DND-41 (cell line): ENCODE data around the gene MRPL33.

Source experiments
- EZH2 ChIP-seq: IDR thresholded peaks from 3 replicates; pipeline ENCODE4 v1.6.1; 2012; ENCODE audit warnings: borderline replicate concordance, low read depth, mild to moderate bottlenecking, moderate library complexity, low read length, inconsistent platforms; ENCODE audit not compliant: severe bottlenecking
- TF ChIP-seq, protein P1 (sequence below): IDR thresholded peaks from 2 replicates; pipeline ENCODE4 v1.5.1; 2012; ENCODE audit warnings: borderline replicate concordance, low read length, moderate library complexity, mild to moderate bottlenecking; ENCODE audit not compliant: poor library complexity, severe bottlenecking; ENCODE audit errors: extremely low read depth

DNA sequence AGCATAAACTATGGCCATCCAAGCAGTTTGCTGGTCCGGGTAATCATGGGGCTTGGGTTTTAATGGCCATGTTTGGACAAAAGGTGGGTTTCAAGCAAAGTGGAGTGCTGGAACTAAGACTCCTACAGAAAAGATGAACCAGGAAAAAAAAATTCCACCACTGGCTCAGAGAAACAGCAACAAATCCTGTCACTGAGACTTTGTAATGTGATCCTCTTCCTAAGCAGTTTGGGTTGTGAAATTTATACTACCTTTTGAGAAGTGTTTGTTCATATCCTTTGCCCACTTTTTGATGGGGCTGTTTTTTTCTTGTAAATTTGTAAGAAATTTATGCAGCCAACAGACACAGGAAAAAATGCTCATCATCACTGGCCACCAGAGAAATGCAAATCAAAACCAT lies 40.2 kb downstream of the MRPL33 start:
- TF ChIP-seq, protein P1, sequence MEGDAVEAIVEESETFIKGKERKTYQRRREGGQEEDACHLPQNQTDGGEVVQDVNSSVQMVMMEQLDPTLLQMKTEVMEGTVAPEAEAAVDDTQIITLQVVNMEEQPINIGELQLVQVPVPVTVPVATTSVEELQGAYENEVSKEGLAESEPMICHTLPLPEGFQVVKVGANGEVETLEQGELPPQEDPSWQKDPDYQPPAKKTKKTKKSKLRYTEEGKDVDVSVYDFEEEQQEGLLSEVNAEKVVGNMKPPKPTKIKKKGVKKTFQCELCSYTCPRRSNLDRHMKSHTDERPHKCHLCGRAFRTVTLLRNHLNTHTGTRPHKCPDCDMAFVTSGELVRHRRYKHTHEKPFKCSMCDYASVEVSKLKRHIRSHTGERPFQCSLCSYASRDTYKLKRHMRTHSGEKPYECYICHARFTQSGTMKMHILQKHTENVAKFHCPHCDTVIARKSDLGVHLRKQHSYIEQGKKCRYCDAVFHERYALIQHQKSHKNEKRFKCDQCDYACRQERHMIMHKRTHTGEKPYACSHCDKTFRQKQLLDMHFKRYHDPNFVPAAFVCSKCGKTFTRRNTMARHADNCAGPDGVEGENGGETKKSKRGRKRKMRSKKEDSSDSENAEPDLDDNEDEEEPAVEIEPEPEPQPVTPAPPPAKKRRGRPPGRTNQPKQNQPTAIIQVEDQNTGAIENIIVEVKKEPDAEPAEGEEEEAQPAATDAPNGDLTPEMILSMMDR: no peak
- no peak for TF ChIP-seq EZH2
